SK-N-SH treated with all-trans-retinoic acid at 6 μM for 48 hours (cell line): ENCODE data around the gene CSDE1.

Experiments used
- ATAC-seq: fragments of 200-7000 bp; cut with Tn5 transposase; 3 replicates; pipeline ENCODE4 v1.9.1; 2020; ENCODE audit warnings: mild to moderate bottlenecking, moderate library complexity
- ARNTL ChIP-seq: fragments of 450-650 bp; formaldehyde crosslinking; IDR thresholded peaks from 2 replicates; pipeline ENCODE4 v1.5.0; 2020; ENCODE audit warnings: low read depth, mild to moderate bottlenecking, moderate library complexity, borderline replicate concordance
- BACH2 ChIP-seq: fragments of 250-450 bp; sonication (Bioruptor Pico); IDR thresholded peaks from 2 replicates; pipeline ENCODE4 v1.9.0; 2021; ENCODE audit warnings: mild to moderate bottlenecking, borderline replicate concordance
- CREB5 ChIP-seq: fragments of 250-450 bp; sonication (Bioruptor Pico); IDR thresholded peaks from 2 replicates; pipeline ENCODE4 v1.5.1; 2020; ENCODE audit warnings: low read depth, mild to moderate bottlenecking, moderate library complexity
- CSDC2 ChIP-seq: fragments of 250-450 bp; sonication (Bioruptor Pico); IDR thresholded peaks from 2 replicates; pipeline ENCODE4 v1.5.0; 2020; ENCODE audit warnings: mild to moderate bottlenecking, moderate library complexity
- ESRRG ChIP-seq: fragments of 250-450 bp; sonication (Bioruptor Pico); IDR thresholded peaks from 2 replicates; pipeline ENCODE4 v1.6.1; 2021; ENCODE audit warnings: mild to moderate bottlenecking
- GLIS3 ChIP-seq: fragments of 250-450 bp; sonication (Bioruptor Pico); IDR thresholded peaks from 2 replicates; pipeline ENCODE4 v1.5.0; 2020; ENCODE audit warnings: mild to moderate bottlenecking, moderate library complexity
- ISL1 ChIP-seq: fragments of 250-450 bp; sonication (Bioruptor Pico); IDR thresholded peaks from 2 replicates; pipeline ENCODE4 v2.1.2; 2022; ENCODE audit warnings: mild to moderate bottlenecking, moderate library complexity
- OSR1 ChIP-seq: fragments of 250-450 bp; sonication (Bioruptor Pico); IDR thresholded peaks from 2 replicates; pipeline ENCODE4 v1.8.0; 2022; ENCODE audit warnings: moderate library complexity, mild to moderate bottlenecking, inconsistent platforms
- PATZ1 ChIP-seq: fragments of 250-450 bp; sonication (Bioruptor Pico); IDR thresholded peaks from 2 replicates; pipeline ENCODE4 v1.8.0; 2020; ENCODE audit warnings: mild to moderate bottlenecking, moderate library complexity, borderline replicate concordance
- PPARA ChIP-seq: fragments of 250-450 bp; sonication (Bioruptor Pico); IDR thresholded peaks from 2 replicates; pipeline ENCODE4 v1.5.0; 2020; ENCODE audit warnings: mild to moderate bottlenecking, borderline replicate concordance
- RARB ChIP-seq: fragments of 250-450 bp; sonication (Bioruptor Pico); IDR thresholded peaks from 2 replicates; pipeline ENCODE4 v1.8.0; 2021; ENCODE audit warnings: mild to moderate bottlenecking, moderate library complexity
- SNAI2 ChIP-seq: fragments of 250-450 bp; sonication (Bioruptor Pico); IDR thresholded peaks from 2 replicates; pipeline ENCODE4 v1.5.0; 2020; ENCODE audit warnings: mild to moderate bottlenecking, moderate library complexity
- TCF4 ChIP-seq: fragments of 250-450 bp; sonication (Bioruptor Pico); IDR thresholded peaks from 2 replicates; pipeline ENCODE4 v1.8.0; 2021; ENCODE audit warnings: mild to moderate bottlenecking, moderate library complexity, borderline replicate concordance
- TOX ChIP-seq: fragments of 250-450 bp; sonication (Bioruptor Pico); IDR thresholded peaks from 2 replicates; pipeline ENCODE4 v1.8.0; 2021; ENCODE audit warnings: mild to moderate bottlenecking, moderate library complexity, borderline replicate concordance
- TSHZ2 ChIP-seq: fragments of 250-450 bp; sonication (Bioruptor Pico); IDR thresholded peaks from 2 replicates; pipeline ENCODE4 v1.5.0; 2020; ENCODE audit warnings: mild to moderate bottlenecking, moderate library complexity
- ZC3H10 ChIP-seq: fragments of 250-450 bp; sonication (Bioruptor Pico); IDR thresholded peaks from 2 replicates; pipeline ENCODE4 v1.5.1; 2021; ENCODE audit warnings: mild to moderate bottlenecking, moderate library complexity
- ZFP3 ChIP-seq: fragments of 250-450 bp; sonication (Bioruptor Pico); IDR thresholded peaks from 2 replicates; pipeline ENCODE4 v1.5.0; 2020; ENCODE audit warnings: mild to moderate bottlenecking, moderate library complexity
- ZFP30 ChIP-seq: fragments of 450-650 bp; formaldehyde crosslinking; IDR thresholded peaks from 2 replicates; pipeline ENCODE4 v1.5.0; 2022; ENCODE audit warnings: mild to moderate bottlenecking, moderate library complexity
- ZNF565 ChIP-seq: fragments of 450-650 bp; formaldehyde crosslinking; conservative IDR thresholded peaks from 2 replicates; pipeline ENCODE4 v1.5.0; 2020; ENCODE audit warnings: low read depth, mild to moderate bottlenecking, moderate library complexity
- ZNF70 ChIP-seq: fragments of 450-650 bp; formaldehyde crosslinking; IDR thresholded peaks from 2 replicates; pipeline ENCODE4 v1.5.0; 2020; ENCODE audit warnings: mild to moderate bottlenecking, moderate library complexity
- ZNF8 ChIP-seq: fragments of 450-650 bp; formaldehyde crosslinking; IDR thresholded peaks from 2 replicates; pipeline ENCODE4 v1.5.0; 2020; ENCODE audit warnings: mild to moderate bottlenecking, moderate library complexity
- TF ChIP-seq, protein P1 (sequence below): fragments of 250-450 bp; sonication (Bioruptor Pico); IDR thresholded peaks from 2 replicates; pipeline ENCODE4 v1.5.1; 2021; ENCODE audit warnings: mild to moderate bottlenecking, moderate library complexity
- TF ChIP-seq, protein P2 (sequence below): fragments of 250-450 bp; sonication (Bioruptor Pico); IDR thresholded peaks from 2 replicates; pipeline ENCODE4 v1.8.0; 2021; ENCODE audit warnings: low read depth, mild to moderate bottlenecking, moderate library complexity, borderline replicate concordance

Gene CSDE1

DNA sequence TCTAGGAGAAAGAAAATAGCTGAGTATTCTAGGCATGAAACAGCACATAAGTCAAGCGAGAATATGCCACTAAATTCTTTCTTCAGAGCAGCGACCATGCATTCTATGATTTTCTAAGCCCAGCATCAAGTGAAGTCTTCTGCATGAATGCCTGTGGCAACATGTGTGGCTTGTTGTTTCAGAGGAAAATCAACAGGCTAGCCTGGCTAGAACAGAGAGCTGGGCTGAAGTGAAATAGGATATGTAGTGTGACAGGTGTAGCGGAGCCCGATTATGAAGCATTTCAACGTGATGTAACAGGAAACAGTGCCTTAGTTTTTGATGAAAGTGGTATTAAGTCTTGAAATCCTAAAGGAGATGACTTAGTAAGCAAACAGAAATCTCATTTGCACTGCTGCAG lies 7.0 kb downstream of the CSDE1 start:
- TF ChIP-seq RARB (CRISPR knock-in tag) = no peak
- no peak for TF ChIP-seq TOX (CRISPR knock-in tag)
- no peak for TF ChIP-seq PPARA
- no peak for ATAC-seq

DNA sequence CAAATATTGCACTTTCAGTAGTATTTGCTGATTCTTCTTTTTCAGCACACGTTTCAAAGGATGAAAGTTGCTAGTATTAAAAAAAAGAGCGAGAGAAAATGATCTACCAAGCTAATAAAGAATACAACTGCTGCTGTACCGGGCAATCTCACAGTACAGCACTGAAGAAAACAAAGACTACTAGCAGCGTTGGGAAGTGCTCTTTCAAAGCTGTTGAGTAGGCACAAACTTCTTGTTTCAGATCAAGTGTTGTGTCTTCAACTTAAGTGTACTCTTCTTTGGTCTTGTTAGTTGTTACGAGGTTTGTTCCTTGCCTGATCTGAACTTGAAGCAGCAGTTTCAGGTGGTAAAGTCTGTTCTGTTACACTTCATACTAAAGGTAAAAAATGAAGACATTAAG lies 7.9 kb downstream of the CSDE1 start:
- TF ChIP-seq ESRRG (CRISPR knock-in tag) = no peak
- no peak for TF ChIP-seq PATZ1 (CRISPR knock-in tag)
- no peak for TF ChIP-seq TOX (CRISPR knock-in tag)
- TF ChIP-seq ARNTL (CRISPR knock-in tag) = no peak
- TF ChIP-seq RARB (CRISPR knock-in tag) = no peak
- no peak for TF ChIP-seq TCF4
- TF ChIP-seq, protein P1, sequence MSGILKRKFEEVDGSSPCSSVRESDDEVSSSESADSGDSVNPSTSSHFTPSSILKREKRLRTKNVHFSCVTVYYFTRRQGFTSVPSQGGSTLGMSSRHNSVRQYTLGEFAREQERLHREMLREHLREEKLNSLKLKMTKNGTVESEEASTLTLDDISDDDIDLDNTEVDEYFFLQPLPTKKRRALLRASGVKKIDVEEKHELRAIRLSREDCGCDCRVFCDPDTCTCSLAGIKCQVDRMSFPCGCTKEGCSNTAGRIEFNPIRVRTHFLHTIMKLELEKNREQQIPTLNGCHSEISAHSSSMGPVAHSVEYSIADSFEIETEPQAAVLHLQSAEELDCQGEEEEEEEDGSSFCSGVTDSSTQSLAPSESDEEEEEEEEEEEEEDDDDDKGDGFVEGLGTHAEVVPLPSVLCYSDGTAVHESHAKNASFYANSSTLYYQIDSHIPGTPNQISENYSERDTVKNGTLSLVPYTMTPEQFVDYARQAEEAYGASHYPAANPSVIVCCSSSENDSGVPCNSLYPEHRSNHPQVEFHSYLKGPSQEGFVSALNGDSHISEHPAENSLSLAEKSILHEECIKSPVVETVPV (CRISPR knock-in tag) = no peak
- TF ChIP-seq ZC3H10 (CRISPR knock-in tag) = no peak
- TF ChIP-seq ZNF70 (CRISPR knock-in tag) = no peak
- TF ChIP-seq ISL1 (CRISPR knock-in tag) = no peak
- no peak for TF ChIP-seq ZNF565
- TF ChIP-seq GLIS3 = no peak
- no peak for TF ChIP-seq OSR1 (CRISPR knock-in tag)
- TF ChIP-seq, protein P2, sequence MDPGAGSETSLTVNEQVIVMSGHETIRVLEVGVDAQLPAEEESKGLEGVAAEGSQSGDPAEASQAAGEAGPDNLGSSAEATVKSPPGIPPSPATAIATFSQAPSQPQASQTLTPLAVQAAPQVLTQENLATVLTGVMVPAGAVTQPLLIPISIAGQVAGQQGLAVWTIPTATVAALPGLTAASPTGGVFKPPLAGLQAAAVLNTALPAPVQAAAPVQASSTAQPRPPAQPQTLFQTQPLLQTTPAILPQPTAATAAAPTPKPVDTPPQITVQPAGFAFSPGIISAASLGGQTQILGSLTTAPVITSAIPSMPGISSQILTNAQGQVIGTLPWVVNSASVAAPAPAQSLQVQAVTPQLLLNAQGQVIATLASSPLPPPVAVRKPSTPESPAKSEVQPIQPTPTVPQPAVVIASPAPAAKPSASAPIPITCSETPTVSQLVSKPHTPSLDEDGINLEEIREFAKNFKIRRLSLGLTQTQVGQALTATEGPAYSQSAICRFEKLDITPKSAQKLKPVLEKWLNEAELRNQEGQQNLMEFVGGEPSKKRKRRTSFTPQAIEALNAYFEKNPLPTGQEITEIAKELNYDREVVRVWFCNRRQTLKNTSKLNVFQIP (CRISPR knock-in tag) = no peak
- TF ChIP-seq PPARA = no peak
- no peak for TF ChIP-seq CSDC2 (CRISPR knock-in tag)
- no peak for TF ChIP-seq TSHZ2 (CRISPR knock-in tag)
- ATAC-seq = no peak

- no peak for ATAC-seq
- TF ChIP-seq, protein P1 (CRISPR knock-in tag) = no peak
- TF ChIP-seq ISL1 (CRISPR knock-in tag) (no peak), GLIS3 (no peak), SNAI2 (CRISPR knock-in tag) (no peak), ZC3H10 (CRISPR knock-in tag) (no peak), CSDC2 (CRISPR knock-in tag) (no peak), OSR1 (CRISPR knock-in tag) (no peak), BACH2 (CRISPR knock-in tag) (no peak), ZFP30 (CRISPR knock-in tag) (no peak), CREB5 (CRISPR knock-in tag) (no peak), TOX (CRISPR knock-in tag) (no peak), ARNTL (CRISPR knock-in tag) (no peak), ZNF70 (CRISPR knock-in tag) (no peak), ESRRG (CRISPR knock-in tag) (no peak), ZNF8 (CRISPR knock-in tag) (no peak), ZFP3 (CRISPR knock-in tag) (no peak)
- TF ChIP-seq, protein P2 (CRISPR knock-in tag) = no peak
Measured at GRCh38 chr1:114746450-114747121, 11.2 kb downstream of the CSDE1 start.
